ENCODE results near the gene C9orf43. TPM values are rescaled to one million over a fixed set of nuclear protein-coding genes. Genes with fewer than 3 reads are reported as not detected.

The C9orf43 gene
- total RNA-seq, 2 experiments from 2014 or later, result 1.8 to 2.9 TPM

DNA sequence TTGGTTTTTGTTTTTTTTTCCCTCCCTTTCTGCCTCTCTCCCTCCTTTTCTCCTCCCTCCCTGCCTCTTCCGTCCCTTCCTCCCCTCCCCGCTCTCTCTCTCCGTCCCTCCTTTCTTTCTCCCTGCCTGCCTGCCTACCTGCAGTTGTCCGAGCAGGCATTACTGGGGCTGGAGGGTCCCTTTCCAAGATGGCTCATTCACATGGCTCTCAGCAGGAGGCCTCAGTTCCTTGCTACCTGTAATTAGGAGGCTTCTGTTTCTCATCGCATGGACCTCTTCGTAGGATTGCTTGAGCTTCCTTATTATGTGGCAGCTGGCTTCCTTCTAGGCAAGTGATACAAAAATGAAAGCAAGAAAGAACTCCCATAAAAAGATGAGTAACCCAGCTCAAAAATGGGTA is 61.0 kb downstream of the C9orf43 start:
- Histone ChIP-seq H3K27ac (ENCODE audit: low read depth, low read length, poor library complexity, severe bottlenecking) (no peak overlapping the region), H4K20me1 (ENCODE audit: insufficient read depth, low read length) (no peaks in the 10 kb centered on the region), H3K9me2 (ENCODE audit: insufficient read depth, low read length) (no peaks in the 10 kb centered on the region), H3K36me3 (ENCODE audit: insufficient read depth, low read length) (no peaks in the 10 kb centered on the region), H3K4me3 (ENCODE audit: low read depth, low read length, poor library complexity, severe bottlenecking) (no peak overlapping the region), H3K9me3 (ENCODE audit: low read length) (peaks cover 10% of the 10 kb centered on the region; the same call in 1 of the 2 replicates), H2AFZ (ENCODE audit: low read length) (no peak overlapping the region), H3K4me1 (ENCODE audit: insufficient read depth, low read length, poor library complexity, severe bottlenecking) (no peaks in the 10 kb centered on the region), H3K79me2 (ENCODE audit: insufficient read depth, low read depth, low read length) (no peaks in the 10 kb centered on the region), H3K4me2 (ENCODE audit: low read length) (no peak overlapping the region)
- intact Hi-C loops (cut with micrococcal nuclease; ENCODE audit: unreplicated experiment), result no loop called here
- BruUV-seq (replicated peaks), result no TSS peak
- DNase-seq (ENCODE audit: low spot score), result no peak
- CTCF ChIA-PET (ENCODE audit: unreplicated experiment), result no interaction called here
- POLR2A ChIA-PET, result interaction anchor here (0.5 to 2.1 kb wide), 2 partner anchors 17 to 51 kb away, joined by 3 to 6 read pairs; no protein-coding TSS in a partner anchor
- no peak for TF ChIP-seq EZH2phosphoT487 (IDR thresholded peaks at IDR 0.05; ENCODE audit: borderline replicate concordance, low read depth, low read length)
- TF ChIP-seq, protein P1, sequence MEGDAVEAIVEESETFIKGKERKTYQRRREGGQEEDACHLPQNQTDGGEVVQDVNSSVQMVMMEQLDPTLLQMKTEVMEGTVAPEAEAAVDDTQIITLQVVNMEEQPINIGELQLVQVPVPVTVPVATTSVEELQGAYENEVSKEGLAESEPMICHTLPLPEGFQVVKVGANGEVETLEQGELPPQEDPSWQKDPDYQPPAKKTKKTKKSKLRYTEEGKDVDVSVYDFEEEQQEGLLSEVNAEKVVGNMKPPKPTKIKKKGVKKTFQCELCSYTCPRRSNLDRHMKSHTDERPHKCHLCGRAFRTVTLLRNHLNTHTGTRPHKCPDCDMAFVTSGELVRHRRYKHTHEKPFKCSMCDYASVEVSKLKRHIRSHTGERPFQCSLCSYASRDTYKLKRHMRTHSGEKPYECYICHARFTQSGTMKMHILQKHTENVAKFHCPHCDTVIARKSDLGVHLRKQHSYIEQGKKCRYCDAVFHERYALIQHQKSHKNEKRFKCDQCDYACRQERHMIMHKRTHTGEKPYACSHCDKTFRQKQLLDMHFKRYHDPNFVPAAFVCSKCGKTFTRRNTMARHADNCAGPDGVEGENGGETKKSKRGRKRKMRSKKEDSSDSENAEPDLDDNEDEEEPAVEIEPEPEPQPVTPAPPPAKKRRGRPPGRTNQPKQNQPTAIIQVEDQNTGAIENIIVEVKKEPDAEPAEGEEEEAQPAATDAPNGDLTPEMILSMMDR (conservative IDR thresholded peaks at IDR 0.05; ENCODE audit: low read length), result no peak

GRCh38 chr9:113472199-113472598 is 61.7 kb downstream of the C9orf43 start:
- Histone ChIP-seq H3K4me1 (ENCODE audit: insufficient read depth, low read length, poor library complexity, severe bottlenecking) (no peaks in the 10 kb centered on the region), H3K79me2 (ENCODE audit: insufficient read depth, low read depth, low read length) (no peaks in the 10 kb centered on the region), H2AFZ (ENCODE audit: low read length) (no peak overlapping the region), H3K4me2 (ENCODE audit: low read length) (no peak overlapping the region), H3K27ac (ENCODE audit: low read depth, low read length, poor library complexity, severe bottlenecking) (no peak overlapping the region), H4K20me1 (ENCODE audit: insufficient read depth, low read length) (no peaks in the 10 kb centered on the region), H3K4me3 (ENCODE audit: low read depth, low read length, poor library complexity, severe bottlenecking) (no peak overlapping the region), H3K36me3 (ENCODE audit: insufficient read depth, low read length) (no peaks in the 10 kb centered on the region), H3K9me3 (ENCODE audit: low read length) (peaks cover 4% of the 10 kb centered on the region; the same call in 1 of the 2 replicates), H3K9me2 (ENCODE audit: insufficient read depth, low read length) (no peaks in the 10 kb centered on the region)
- intact Hi-C loops (cut with micrococcal nuclease; ENCODE audit: unreplicated experiment), result no loop called here
- no TSS peak for BruUV-seq (replicated peaks)
- ChIA-PET POLR2A (no interaction called here), CTCF (ENCODE audit: unreplicated experiment) (no interaction called here)
- DNase-seq (ENCODE audit: low spot score), result no peak
- TF ChIP-seq EZH2phosphoT487 (IDR thresholded peaks at IDR 0.05; ENCODE audit: borderline replicate concordance, low read depth, low read length), result no peak
- TF ChIP-seq, protein P1 (conservative IDR thresholded peaks at IDR 0.05; ENCODE audit: low read length), result no peak

DNA sequence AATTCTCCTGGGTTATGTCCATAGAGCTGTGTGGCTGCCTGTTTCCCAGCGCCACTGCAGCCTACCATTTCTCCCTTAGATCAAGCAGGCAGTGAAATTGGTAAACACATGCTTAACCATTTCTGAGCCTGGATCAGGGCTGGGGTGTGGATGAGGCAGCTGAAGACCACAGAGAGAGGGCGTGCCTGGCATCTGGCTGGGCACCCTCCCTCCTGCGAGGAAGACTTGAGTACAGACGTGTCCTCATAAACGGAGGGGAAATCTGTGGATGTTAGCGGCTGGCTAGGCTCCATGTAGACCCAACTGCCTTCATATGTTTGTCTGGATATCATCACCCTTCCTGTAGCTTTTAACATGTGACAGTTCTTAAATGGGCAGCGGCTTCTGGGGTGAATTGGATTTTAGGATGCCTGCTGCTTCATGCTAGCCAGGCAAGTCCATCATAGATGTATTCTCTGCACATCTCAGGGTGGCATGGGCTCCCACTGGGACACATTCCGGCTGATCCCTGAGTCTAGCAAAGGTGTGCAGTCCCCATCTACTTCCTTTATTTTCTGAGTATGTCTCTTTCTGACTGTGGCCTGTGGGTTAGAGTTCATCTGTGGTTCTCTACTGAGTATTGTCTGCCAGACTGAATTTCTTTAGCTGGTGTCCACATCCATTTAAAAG is 63.9 kb downstream of the C9orf43 start:
- Histone ChIP-seq H3K79me2 (ENCODE audit: insufficient read depth, low read depth, low read length) (no peaks in the 10 kb centered on the region), H2AFZ (ENCODE audit: low read length) (no peak overlapping the region), H4K20me1 (ENCODE audit: insufficient read depth, low read length) (no peaks in the 10 kb centered on the region), H3K27ac (ENCODE audit: low read depth, low read length, poor library complexity, severe bottlenecking) (no peak overlapping the region), H3K4me1 (ENCODE audit: insufficient read depth, low read length, poor library complexity, severe bottlenecking) (no peaks in the 10 kb centered on the region), H3K4me3 (ENCODE audit: low read depth, low read length, poor library complexity, severe bottlenecking) (no peak overlapping the region), H3K9me3 (ENCODE audit: low read length) (no peaks in the 10 kb centered on the region), H3K36me3 (ENCODE audit: insufficient read depth, low read length) (no peaks in the 10 kb centered on the region), H3K9me2 (ENCODE audit: insufficient read depth, low read length) (no peaks in the 10 kb centered on the region), H3K4me2 (ENCODE audit: low read length) (no peak overlapping the region)
- DNase-seq (ENCODE audit: low spot score), result no peak
- no peak for TF ChIP-seq EZH2phosphoT487 (IDR thresholded peaks at IDR 0.05; ENCODE audit: borderline replicate concordance, low read depth, low read length)
- TF ChIP-seq, protein P1 (conservative IDR thresholded peaks at IDR 0.05; ENCODE audit: low read length), result no peak
- ChIA-PET POLR2A (interaction anchor here (0.7 to 2.2 kb wide), 4 partner anchors 17 to 1096 kb away, joined by 3 to 5 read pairs (median 3); no protein-coding TSS in a partner anchor), CTCF (ENCODE audit: unreplicated experiment) (no interaction called here)
- intact Hi-C loops (cut with micrococcal nuclease; ENCODE audit: unreplicated experiment), result no loop called here
- BruUV-seq (replicated peaks), result no TSS peak

Data from OCI-LY7 (cell line).